Epithelial cell of esophagus (primary cell): ENCODE measurements around the gene CMC1.

Source experiments
- DNase-seq: peaks from one replicate; pipeline ENCODE4 v3.0.0; 2010; ENCODE audit warnings: low read depth
- H3K4me3 ChIP-seq: 2 replicates; pipeline ENCODE4 v1.5.1; 2011; ENCODE audit warnings: mild to moderate bottlenecking, low read length, control low read depth
- CTCF ChIP-seq: IDR thresholded peaks from 2 replicates; pipeline ENCODE4 v1.5.1; 2011; ENCODE audit warnings: low read depth, mild to moderate bottlenecking, low read length, control low read depth, inconsistent platforms; ENCODE audit not compliant: insufficient read depth; ENCODE audit errors: missing control alignments

The CMC1 gene

DNA sequence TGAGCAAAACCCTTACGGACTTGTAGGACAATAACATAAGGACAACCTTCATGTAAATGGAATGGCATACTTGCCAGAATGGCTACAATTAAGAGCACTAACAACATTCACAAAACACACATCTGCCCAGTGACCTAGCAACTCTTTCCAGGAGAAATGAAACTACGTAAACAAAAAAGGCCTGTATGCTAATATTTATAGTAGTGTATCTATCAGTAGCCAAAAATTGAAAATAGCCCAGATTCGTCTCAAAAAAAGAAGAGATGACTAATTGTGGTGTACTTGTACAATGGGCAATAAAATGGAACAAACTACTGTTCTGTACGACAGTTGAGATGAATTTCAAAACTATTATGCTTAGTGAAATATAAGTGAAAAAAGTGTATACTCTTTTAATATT, 38.4 kb downstream of the CMC1 start:
- no peak for TF ChIP-seq CTCF
- no peak overlapping the region for H3K4me3 ChIP-seq
- DNase-seq, result no peak

- TF ChIP-seq CTCF, result no peak
- DNase-seq, result no peak
- no peak overlapping the region for H3K4me3 ChIP-seq
Observed at GRCh38 chr3:28280781-28281180, 39.4 kb downstream of the CMC1 start.

GRCh38 chr3:28286595-28286994, 45.2 kb downstream of the CMC1 start:
- TF ChIP-seq CTCF, result peak; percentile 47
- DNase-seq, result peak; percentile 25

DNA sequence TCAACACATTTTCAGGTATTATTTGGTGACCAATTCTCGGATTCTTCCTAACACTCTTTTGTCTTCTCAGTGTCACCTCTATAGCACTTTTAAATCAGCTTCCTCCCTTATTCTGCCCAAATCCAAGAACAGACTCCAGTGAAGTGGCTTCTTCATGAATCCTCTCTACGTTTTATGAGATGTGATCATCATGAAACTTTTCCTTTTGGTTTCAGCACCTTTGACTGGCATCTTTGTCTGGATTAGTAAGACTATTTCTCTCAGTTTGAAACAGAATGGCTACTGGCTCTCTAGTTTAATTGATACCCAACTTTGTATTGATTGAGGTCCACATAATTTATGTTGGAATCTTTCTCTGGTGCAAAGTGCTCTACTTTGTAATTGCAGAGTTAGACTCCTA, 45.6 kb downstream of the CMC1 start:
- no peak for DNase-seq
- H3K4me3 ChIP-seq, result no peak overlapping the region
- no peak for TF ChIP-seq CTCF

More at GRCh38 chr3:28286595-28286994, 45.2 kb downstream of the CMC1 start:
- no peak overlapping the region for H3K4me3 ChIP-seq

DNA sequence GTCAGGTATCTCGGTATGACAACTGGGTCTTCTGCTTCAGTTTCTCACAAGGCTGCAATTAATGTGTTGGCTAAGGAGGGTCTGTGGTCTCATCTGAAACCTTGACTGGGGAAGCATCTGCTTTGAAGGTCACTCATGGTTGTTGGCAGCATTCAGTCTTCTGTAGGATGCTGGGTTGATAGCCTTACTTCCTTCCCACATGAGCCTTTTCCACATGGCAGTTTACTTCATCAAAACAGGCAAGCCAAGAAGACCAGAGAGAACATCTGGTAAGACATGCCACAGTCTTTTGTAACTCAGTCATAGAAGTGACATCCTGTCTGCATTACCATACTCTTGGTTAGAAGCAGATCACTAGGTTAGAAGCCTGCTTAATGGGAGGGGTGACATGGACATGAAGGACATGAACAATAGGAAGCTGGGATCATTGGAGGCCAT, 49.5 kb downstream of the CMC1 start:
- DNase-seq, result no peak
- TF ChIP-seq CTCF, result no peak
- H3K4me3 ChIP-seq, result no peak overlapping the region

DNA sequence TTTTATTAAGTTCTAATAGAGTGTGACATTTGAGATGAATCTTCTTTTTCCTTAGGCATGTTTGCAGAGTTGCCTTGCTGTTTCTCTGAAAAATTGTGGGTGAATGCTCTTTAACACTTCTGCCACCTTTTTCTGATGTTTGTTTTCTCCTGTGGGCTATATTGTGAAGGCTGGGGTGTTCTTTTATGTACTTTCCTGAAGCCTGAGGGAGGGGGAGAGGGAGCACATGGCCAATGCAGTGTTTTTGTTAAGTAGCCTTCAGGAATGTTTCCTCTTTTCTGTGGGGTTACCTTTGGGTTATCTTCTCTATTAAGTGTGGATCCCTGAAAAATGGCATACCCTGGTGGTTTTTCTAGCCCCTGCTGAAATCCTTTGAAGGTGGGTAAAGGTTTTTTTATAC, 50.2 kb downstream of the CMC1 start:
- no peak overlapping the region for H3K4me3 ChIP-seq
- DNase-seq, result no peak
- TF ChIP-seq CTCF, result no peak

GRCh38 chr3:28292622-28293021, 51.2 kb downstream of the CMC1 start:
- H3K4me3 ChIP-seq, result no peak overlapping the region
- no peak for TF ChIP-seq CTCF
- no peak for DNase-seq
